PC-9 (cell line): ENCODE data around the gene CD9. TPM values are rescaled to one million over a fixed set of nuclear protein-coding genes. Genes with fewer than 3 reads are reported as not detected.

Experiments used
- BruUV-seq: library from RNA; stranded (reverse); fragments of 400-500 nt; replicated peaks from 2 replicates; lab custom pipeline; 2021; lab: Mats Ljungman, UMichigan
- CTCF ChIA-PET: fragments of 300-600 bp; sonication (Branson Sonifier 250); formaldehyde crosslinking; loops from one replicate; lab custom pipeline; 2022; ENCODE audit warnings: antibody characterized with exemption; lab: Charles Lee
- POLR2A ChIA-PET: fragments of 300-600 bp; sonication (Branson Sonifier 250); formaldehyde crosslinking; loops from one replicate; lab custom pipeline; 2022; ENCODE audit warnings: antibody characterized with exemption; ENCODE audit not compliant: unreplicated experiment; lab: Charles Lee
- DNase-seq, 2 experiments: peaks; one replicate each; pipeline versions ENCODE4 v3.0.0 to v3.0.0-alpha.2; 2015 to 2022; ENCODE audit warnings: mixed read lengths in 1 of 2
- H2AFZ ChIP-seq: fragments of 200-600 bp; sonication (generic); 2 replicates; pipeline ENCODE4 v1.8.1; 2017; ENCODE audit warnings: antibody characterized with exemption
- H3F3A ChIP-seq: fragments of 200-600 bp; sonication (generic); 2 replicates; pipeline ENCODE4 v1.8.1; 2017; ENCODE audit warnings: antibody characterized with exemption, mild to moderate bottlenecking, low read depth; ENCODE audit not compliant: insufficient read depth
- H3K27ac ChIP-seq: fragments of 200-600 bp; sonication (generic); 2 replicates; pipeline ENCODE4 v1.6.1; 2016; ENCODE audit warnings: mixed run types
- H3K27me3 ChIP-seq: fragments of 200-600 bp; sonication (generic); 2 replicates; pipeline ENCODE4 v1.6.1; 2016; ENCODE audit warnings: low read depth, mixed run types; ENCODE audit not compliant: insufficient read depth
- H3K36me3 ChIP-seq: fragments of 200-600 bp; sonication (generic); 2 replicates; pipeline ENCODE4 v1.6.1; 2016; ENCODE audit warnings: low read depth, mixed run types
- H3K4me1 ChIP-seq: fragments of 200-600 bp; sonication (generic); replicated peaks from 2 replicates; pipeline ENCODE4 v1.6.1; 2016; ENCODE audit warnings: mixed run types; ENCODE audit not compliant: insufficient read depth
- H3K4me2 ChIP-seq: fragments of 200-600 bp; sonication (generic); 2 replicates; pipeline ENCODE4 v1.6.1; 2017; ENCODE audit warnings: mixed run types
- H3K4me3 ChIP-seq: fragments of 200-600 bp; sonication (generic); 2 replicates; pipeline ENCODE4 v1.6.1; 2016; ENCODE audit warnings: mixed run types
- H3K79me2 ChIP-seq: fragments of 200-600 bp; sonication (generic); 2 replicates; pipeline ENCODE4 v1.6.1; 2017; ENCODE audit warnings: low read depth, mixed run types
- H3K9me2 ChIP-seq: fragments of 200-600 bp; sonication (generic); 2 replicates; pipeline ENCODE4 v1.8.1; 2017; ENCODE audit warnings: mild to moderate bottlenecking; ENCODE audit not compliant: insufficient read depth
- H3K9me3 ChIP-seq: fragments of 200-600 bp; sonication (generic); 2 replicates; pipeline ENCODE4 v1.8.1; 2016; ENCODE audit warnings: low read depth; ENCODE audit not compliant: insufficient read depth
- H4K20me1 ChIP-seq: fragments of 200-600 bp; sonication (generic); 2 replicates; pipeline ENCODE4 v1.8.1; 2017; ENCODE audit not compliant: insufficient read depth
- CTCF ChIP-seq: fragments of 200-600 bp; sonication (generic); conservative IDR thresholded peaks from 2 replicates; pipeline ENCODE4 v1.6.1; 2017; ENCODE audit warnings: mixed run types, antibody characterized with exemption, mild to moderate bottlenecking, moderate library complexity
- EZH2 ChIP-seq: fragments of 200-600 bp; sonication (generic); IDR thresholded peaks from 2 replicates; pipeline ENCODE4 v1.8.0; 2017; ENCODE audit warnings: antibody characterized with exemption, low read depth
- intact Hi-C: fragments of 100-400 bp; cut with micrococcal nuclease; formaldehyde crosslinking; loops from one replicate; pipeline ENCODE4 v1.10.0; 2022; ENCODE audit not compliant: unreplicated experiment
- total RNA-seq: library from RNA; stranded (reverse); gene quantifications from 2 replicates; pipeline ENCODE4 v1.2.3, GENCODE V29; 2021

The CD9 gene
- total RNA-seq, 1 experiment from 2014 or later = 374 TPM

DNA sequence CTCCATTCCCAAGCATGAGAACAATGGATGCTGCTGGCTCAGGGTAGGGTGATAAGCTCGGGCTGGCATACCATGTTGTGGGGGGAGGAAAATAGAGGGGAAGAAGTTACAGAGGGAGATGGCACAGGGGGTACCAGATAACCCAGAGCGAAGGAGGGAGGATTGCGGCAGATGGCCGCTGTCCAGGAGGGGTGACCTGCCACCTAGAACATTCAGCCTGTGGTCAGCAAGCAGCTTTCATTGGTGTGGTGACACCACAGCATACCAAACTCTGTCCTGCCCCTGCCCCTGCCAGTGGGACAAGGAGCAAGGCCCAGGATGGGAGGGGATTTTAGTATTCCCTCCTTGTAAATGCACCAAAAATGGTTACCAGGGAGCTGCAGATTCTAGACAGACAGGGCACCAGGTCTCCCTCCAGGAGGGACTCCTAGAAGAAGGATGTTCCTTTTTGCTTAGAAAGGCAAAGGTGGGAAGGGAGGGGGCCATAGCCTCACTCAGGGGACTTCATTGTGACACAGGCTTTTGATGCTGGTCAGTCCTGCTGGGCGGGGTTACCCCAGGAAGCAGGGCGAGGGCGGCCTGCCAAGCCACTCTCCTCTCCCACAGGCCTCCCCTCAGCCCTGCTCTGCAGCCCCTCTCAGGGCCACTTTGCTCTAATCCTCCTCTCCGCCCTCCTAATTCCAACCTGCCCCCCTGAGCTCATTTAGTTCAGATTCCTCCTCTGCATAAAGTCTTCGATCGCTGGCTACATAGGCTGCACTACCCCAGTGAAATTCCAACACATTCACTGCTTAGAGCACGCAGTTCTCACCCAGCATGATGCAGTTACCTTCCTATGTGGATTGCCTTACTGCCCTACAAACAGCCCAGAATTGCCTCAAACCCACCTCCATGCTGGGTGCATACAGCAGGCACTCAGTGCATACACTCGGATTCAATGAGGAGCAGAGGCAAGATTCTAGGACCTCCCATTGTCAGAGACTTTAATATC lies 74.3 kb downstream of the CD9 start:
- CTCF ChIA-PET = interaction anchor here (1.5 to 2.8 kb wide), 4 partner anchors 12 to 79 kb away, joined by 4 to 17 read pairs (median 5); no protein-coding TSS in a partner anchor

DNA sequence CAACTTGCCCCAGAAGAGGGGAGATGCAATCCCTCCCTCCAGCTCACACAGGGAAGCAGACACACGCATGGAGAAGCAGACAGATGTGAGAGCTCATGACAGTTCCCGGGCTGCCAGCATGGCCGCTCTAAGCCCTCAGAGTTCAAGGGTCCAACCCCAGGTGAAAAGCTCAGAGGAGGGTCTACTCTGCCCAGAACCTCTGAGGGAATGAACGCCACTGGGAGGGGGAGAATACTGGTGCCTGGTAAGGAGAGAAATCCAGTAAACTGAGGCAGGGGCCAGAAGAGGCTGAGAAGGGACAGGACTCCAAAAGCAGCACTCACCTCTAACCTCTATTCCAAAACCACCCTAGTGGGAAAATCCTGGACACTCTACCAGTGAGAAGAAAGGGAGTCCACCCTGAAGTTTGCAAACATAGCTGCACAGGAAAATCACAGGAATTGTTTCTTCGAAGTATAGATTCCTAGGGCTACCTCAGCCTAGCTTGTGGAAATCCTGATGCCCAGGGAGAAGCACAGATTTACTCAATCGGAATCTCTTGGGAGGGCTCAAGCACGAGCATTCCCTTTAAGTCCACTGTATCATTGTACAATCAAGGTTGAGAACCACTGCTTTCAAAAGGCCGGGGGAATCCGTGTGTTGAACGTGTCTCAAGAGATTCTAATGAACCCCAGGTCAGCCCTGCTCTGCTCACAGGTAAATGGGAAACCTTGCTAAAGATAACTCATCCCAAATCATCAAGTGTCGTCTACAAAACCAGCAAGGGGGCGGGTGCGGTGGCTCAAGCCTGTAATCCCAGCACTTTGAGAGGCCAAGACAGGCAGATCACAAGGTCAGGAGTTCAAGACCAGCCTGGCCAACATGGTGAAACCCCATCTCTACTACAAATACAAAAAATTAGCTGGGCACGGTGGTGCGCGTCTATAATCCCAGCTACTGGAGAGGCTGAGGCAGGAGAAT lies 76.0 kb downstream of the CD9 start:
- Histone ChIP-seq H3K79me2 (no peaks in the 10 kb centered on the region), H3K9me2 (no peaks in the 10 kb centered on the region), H3K27me3 (no peaks in the 10 kb centered on the region), H3F3A (peaks cover 73% of the 10 kb centered on the region), H3K9me3 (no peaks in the 10 kb centered on the region), H3K4me2 (no peak overlapping the region), H3K4me3 (no peak overlapping the region), H3K27ac (no peak overlapping the region), H3K4me1 (peaks cover 91% of the 10 kb centered on the region), H3K36me3 (no peaks in the 10 kb centered on the region), H2AFZ (no peak overlapping the region), H4K20me1 (no peaks in the 10 kb centered on the region)
- DNase-seq = no peak
- TF ChIP-seq EZH2 (no peak), CTCF (no peak)
- intact Hi-C loops = loop anchor here (10.0 kb wide), 1 partner anchor 1951 kb away; the partner anchor contains the start of gene TIGAR
- POLR2A ChIA-PET = interaction anchor here (0.5 to 1.1 kb wide), 6 partner anchors 31 to 337 kb away, joined by 3 to 14 read pairs (median 8); no protein-coding TSS in a partner anchor
- CTCF ChIA-PET = interaction anchor here (0.9 to 1.2 kb wide), 2 partner anchors 54 to 82 kb away, joined by 3 to 7 read pairs; no protein-coding TSS in a partner anchor
- no TSS peak for BruUV-seq

More for the DNA sequence above, 74.3 kb downstream of the CD9 start:
- H3K36me3 ChIP-seq = no peaks in the 10 kb centered on the region
- H3K27ac ChIP-seq = peak overlapping the region; percentile 98
- no peaks in the 10 kb centered on the region for H3K9me3 ChIP-seq
- peaks cover 80% of the 10 kb centered on the region for H3K4me1 ChIP-seq
- H4K20me1 ChIP-seq = no peaks in the 10 kb centered on the region
- H2AFZ ChIP-seq = no peak overlapping the region
- intact Hi-C loops = loop anchor here (10.0 kb wide), 1 partner anchor 1950 kb away; the partner anchor contains the start of gene TIGAR
- TF ChIP-seq EZH2 (no peak), CTCF (no peak)
- H3K79me2 ChIP-seq = no peaks in the 10 kb centered on the region
- no peaks in the 10 kb centered on the region for H3K9me2 ChIP-seq
- POLR2A ChIA-PET = interaction anchor here (0.5 to 2.8 kb wide), 15 partner anchors 34 to 1578 kb away, joined by 3 to 27 read pairs (median 5); partner anchors contain the start of gene CD9
- H3K4me2 ChIP-seq = peak overlapping the region; percentile 73
- peaks cover 68% of the 10 kb centered on the region for H3F3A ChIP-seq
- BruUV-seq = no TSS peak
- DNase-seq = peak; percentile 93 to 95
- no peaks in the 10 kb centered on the region for H3K27me3 ChIP-seq
- peak overlapping the region; percentile 12; the same call in 1 of the 2 replicates for H3K4me3 ChIP-seq
